GM18499 (cell line): ENCODE measurements around the gene ARMC9.

ENCODE experiments used
- ATAC-seq: cut with Tn5 transposase; IDR thresholded peaks from one replicate; pipeline ENCODE4 v1.9.1; 2021; ENCODE audit warnings: moderate number of reproducible peaks; ENCODE audit not compliant: insufficient read depth, unreplicated experiment

The ARMC9 gene

GRCh38 chr2:231200805-231201474 lies 2.5 kb downstream of the ARMC9 start:
- ATAC-seq: no peak

GRCh38 chr2:231201475-231201814 lies 3.0 kb downstream of the ARMC9 start:
- no peak for ATAC-seq

DNA sequence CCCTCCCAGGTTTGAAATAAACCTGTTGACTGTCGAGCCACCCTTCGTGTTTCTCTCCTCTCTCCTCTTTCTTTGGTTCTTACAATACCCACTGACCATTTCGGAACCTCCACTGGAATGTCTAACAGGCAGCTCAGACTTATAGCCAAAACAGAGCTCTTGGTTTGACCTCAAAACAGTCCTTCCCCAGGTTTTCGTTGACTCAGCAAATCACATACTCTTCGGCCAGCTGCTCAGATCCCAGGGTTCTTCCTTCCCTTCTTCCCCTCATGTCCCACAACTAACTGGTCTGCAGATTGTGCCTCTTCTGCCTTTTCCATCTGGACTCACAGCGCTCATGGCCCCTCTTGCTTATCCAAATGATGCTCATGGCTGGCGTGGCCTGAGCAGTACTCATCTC lies 4.7 kb downstream of the ARMC9 start:
- ATAC-seq: no peak

GRCh38 chr2:231204146-231204545 lies 5.7 kb downstream of the ARMC9 start:
- no peak for ATAC-seq

- ATAC-seq: no peak
Observed at GRCh38 chr2:231204581-231204980, 6.2 kb downstream of the ARMC9 start.

- no peak for ATAC-seq
Observed at GRCh38 chr2:231207734-231208133, 9.3 kb downstream of the ARMC9 start.

GRCh38 chr2:231210782-231211181 lies 12.4 kb downstream of the ARMC9 start:
- no peak for ATAC-seq

GRCh38 chr2:231211486-231211885 lies 13.1 kb downstream of the ARMC9 start:
- no peak for ATAC-seq

DNA sequence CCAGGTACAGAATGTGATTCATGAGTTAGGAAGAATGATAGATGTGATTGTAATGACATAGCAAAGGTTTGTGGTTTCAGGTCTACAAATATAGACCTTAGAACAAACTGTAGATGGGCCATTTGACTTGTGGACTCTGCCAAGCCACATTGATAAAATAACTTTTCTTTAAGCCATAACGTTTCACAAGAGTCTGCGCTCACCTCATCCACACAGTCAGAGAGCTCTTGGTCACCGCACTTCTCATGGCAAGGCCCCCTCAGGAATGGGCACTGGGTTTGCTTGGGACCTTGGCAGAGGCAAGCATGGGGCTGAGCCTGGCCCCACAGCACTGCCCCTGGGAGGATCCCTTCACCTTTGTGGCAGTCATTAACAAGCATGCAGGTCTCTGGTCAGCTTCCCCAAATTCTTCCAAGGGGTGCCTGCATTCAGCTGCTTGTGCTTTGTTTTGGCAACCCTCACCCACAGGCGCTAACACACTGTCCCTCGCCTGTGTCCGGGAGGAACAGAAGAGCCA lies 14.0 kb downstream of the ARMC9 start:
- no peak for ATAC-seq

GRCh38 chr2:231213931-231214642 lies 15.7 kb downstream of the ARMC9 start:
- no peak for ATAC-seq

DNA sequence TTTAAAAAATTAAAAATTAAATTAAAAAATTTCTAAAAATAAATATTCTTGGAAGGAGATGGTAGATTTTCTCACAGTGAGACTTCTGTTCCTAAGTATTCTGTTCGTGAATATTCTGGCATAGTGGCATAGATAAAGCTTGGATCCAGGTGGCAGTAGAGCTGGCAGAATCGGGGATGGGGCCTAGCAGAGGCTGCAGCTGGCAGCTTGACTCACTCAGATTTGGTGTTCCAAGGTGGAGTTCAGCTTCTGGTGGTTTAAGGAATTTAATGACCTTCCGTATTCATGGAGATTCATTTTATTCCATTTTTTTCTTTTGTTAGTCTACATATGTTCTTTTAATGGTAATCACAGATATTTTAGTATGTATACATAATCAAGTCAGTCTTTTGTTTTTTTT lies 19.9 kb downstream of the ARMC9 start:
- ATAC-seq: no peak

- no peak for ATAC-seq
Observed at GRCh38 chr2:231219289-231219688, 20.9 kb downstream of the ARMC9 start.

- no peak for ATAC-seq
Observed at GRCh38 chr2:231221761-231222160, 23.3 kb downstream of the ARMC9 start.

DNA sequence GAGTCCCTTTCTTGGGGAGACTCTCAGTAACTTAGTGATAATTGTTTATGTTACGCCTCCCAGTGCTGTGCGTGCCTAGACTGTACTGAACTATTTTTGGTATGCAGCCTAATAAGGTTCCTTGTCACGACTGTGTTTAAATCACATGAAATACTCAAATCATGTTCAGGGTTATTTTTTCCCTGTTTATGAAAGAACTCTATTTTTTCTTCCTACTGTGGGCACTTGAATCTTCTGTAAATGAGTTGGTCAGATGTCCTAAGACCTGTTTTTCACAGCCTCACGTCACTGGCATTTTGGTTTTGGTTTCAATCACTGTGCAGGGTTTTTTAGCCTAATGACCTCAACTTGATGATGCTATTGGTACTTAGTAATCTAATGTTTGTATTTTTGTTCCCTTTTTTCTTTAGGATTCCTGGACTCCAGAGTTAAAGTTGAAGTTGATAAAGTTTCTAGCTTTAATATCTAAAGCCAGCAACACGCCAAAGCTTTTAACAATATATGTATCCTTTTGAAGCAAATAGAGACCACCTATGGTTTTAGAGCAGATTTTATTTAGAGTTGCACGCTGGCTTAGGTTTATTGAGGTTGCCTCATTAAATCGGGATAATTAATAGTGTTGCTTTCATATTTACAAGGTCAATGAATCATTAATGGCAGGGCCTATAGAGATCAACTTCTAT lies 24.0 kb downstream of the ARMC9 start:
- no peak for ATAC-seq

DNA sequence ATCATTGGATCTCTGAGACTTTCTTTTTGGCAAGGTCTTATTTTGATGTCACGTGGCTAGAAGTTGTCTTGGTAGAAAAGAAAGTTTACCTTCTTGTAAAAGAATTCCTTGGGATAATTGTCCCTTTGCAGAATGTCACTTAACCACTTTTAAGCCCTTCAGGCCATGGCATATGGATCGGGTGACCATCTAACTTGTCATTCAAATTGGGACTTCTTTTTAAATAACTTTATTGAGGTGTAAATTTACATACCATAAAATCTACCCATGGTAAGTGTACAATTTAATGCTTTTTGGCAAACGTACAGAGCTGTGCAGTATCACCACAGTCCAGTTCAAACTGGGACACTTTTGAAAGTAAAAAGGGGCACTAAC lies 24.6 kb downstream of the ARMC9 start:
- no peak for ATAC-seq

GRCh38 chr2:231223458-231223976 lies 25.1 kb downstream of the ARMC9 start:
- no peak for ATAC-seq

DNA sequence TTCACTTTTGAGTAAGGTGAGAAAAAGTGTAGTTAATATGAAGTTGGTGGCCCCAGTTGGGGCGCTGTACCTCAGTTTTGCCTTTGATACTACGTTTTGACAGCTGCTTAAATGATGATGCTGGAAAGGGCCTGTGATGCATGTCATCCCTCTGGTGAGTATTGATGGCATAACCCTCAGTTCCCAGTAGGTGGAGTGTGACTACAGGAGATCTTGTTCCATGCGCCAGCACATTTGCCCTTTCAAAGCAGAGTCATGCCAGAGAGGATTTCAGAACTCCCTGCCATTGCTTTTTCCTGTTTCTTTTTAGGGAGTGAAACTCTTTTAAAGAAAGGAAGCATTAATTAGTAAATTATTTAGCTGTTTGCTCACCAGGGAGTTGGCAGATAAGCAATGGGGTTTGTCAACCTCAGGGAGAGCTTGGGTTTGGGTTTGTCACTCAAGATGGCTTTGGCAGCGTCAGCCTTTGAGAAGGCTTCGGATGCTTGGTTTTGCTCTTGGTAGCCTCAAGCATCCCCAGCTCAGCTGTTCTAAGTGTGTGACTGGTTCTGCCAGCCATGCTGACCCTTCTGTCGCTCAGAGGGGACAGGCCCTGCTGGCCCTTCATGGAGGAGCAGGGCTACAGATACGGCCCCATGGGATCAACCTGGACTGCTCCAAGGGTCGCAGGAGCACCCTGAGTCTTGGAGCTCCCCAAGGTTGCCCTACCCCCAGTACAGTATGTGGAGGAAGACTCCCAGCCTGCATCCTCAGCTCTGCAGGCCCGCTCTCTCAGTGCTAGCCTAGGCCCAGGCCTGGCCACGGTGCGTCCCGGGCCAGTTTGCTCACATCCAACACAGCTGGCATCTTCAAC lies 29.1 kb downstream of the ARMC9 start:
- ATAC-seq: peak; percentile 41

- ATAC-seq: peak; percentile 57
Observed at GRCh38 chr2:231228223-231228622, 29.8 kb downstream of the ARMC9 start.

- no peak for ATAC-seq
Observed at GRCh38 chr2:231228974-231229529, 30.6 kb downstream of the ARMC9 start.

GRCh38 chr2:231235217-231235616 lies 36.8 kb downstream of the ARMC9 start:
- ATAC-seq: no peak
